ENCODE measurements around the gene STXBP5L.

GRCh38 chr3:120908030-120908794 is at the start of gene STXBP5L:
- TF ChIP-seq CTCF (IDR thresholded peaks at IDR 0.05; ENCODE audit: low read depth, low read length) (no peak), EZH2phosphoT487 (IDR thresholded peaks at IDR 0.05; ENCODE audit: low read depth) (no peak)

All from OCI-LY3 (cell line).